ENCODE results near the gene HYOU1. TPM values are rescaled to one million over a fixed set of nuclear protein-coding genes. Genes with fewer than 3 reads are reported as not detected.
"Not testable (repeated sequence)": the region's sequence is repeated elsewhere in the genome, so short reads cannot be mapped to it uniquely, and the experiment has no call there.

HYOU1 gene
- polyA plus RNA-seq, 10 donors = 35.3 to 62.1 (median 41.8) TPM

GRCh38 chr11:119023741-119024140 is 33.3 kb downstream of the HYOU1 start:
- DNase-seq = no peak

DNA sequence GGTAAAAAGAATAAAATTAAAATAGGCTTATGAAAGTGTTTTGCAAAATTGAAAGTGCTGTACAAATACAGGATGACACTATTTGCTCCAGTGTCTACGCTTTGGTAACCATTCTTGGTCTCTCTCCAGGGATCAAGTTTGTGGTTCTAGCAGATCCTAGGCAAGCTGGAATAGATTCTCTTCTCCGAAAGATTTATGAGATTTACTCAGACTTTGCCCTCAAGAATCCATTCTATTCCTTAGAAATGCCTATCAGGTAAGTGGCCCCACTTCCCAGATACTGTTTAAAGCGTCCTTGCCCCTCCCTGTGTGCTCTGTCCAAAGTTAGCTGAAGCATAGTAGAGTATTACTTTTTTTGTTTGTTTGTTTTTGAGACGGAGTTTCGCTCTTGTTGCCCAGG is 35.4 kb downstream of the HYOU1 start:
- no peak for DNase-seq

DNA sequence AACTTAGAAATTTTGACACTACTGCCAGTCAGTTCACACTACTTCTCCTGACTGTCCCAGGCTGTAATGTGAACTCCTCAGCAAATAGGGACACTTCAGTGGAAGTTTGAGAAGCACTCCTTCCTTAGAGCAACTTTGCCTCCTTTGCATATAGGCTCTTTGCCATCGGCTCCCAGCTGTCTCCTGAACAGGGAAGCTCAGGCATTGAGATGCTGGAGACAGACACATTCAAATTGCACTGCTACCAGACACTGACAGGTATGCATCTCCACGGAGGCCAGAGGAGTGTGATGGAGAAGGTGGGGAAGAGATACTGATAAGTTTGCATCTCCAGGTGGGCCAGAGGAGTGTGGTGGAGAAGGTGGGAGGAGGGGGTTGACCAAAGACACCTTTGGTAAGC is 37.0 kb downstream of the HYOU1 start:
- no peak for DNase-seq

DNA sequence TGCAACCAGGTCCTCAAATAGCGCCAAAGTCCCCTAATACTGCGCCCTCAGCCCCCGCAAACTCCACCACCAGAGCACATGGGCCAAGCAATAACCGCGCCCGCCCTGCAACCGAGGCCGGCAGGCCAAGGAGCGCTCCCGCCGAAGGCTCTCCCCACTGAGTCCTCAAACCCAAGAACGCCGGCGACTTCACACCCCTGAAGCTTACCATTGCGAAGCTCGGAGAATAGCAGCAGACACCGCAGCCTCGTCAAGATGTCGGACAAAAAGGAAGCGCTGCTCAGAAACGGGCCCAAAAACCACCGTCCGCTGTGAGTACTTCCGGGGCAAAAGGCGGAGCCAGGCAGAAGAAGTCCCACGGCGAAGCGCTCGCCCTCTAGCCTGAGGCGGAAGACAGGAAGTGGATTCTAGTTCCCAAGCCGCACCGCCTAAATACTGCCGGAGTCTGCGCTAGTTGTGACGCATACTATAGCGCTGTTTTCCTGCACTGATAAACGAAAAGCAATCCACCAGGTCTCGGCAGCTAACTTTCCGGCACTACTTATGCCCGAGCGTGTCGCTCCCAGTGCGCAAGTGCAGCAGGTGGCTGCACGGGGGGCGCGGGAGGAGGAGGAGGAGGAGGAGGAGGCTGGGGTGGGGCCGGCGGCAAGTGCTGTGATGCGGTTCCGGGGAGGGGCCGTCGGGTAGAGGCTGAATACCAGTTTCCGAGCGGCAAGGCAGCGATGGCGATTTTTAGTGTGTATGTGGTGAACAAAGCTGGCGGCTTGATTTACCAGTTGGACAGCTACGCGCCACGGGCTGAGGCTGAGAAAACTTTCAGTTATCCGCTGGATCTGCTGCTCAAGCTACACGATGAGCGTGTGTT is 38.7 kb downstream of the HYOU1 start, which contains the start of the genes RPS25 and TRAPPC4:
Gene RPS25, minus strand, starts transcription at position 270 of the 865 bp plus-strand sequence. Its CDS starts 59 bp downstream, at position 211.
Gene TRAPPC4, plus strand, starts transcription at position 693 of the 865 bp plus-strand sequence. Its CDS starts 30 bp downstream, at position 723.
- DNase-seq = peak; percentile 97 to 99 (median 98)

- not testable (repeated sequence) for DNase-seq
Measured at GRCh38 chr11:119017377-119017776, 39.6 kb downstream of the HYOU1 start.

DNA sequence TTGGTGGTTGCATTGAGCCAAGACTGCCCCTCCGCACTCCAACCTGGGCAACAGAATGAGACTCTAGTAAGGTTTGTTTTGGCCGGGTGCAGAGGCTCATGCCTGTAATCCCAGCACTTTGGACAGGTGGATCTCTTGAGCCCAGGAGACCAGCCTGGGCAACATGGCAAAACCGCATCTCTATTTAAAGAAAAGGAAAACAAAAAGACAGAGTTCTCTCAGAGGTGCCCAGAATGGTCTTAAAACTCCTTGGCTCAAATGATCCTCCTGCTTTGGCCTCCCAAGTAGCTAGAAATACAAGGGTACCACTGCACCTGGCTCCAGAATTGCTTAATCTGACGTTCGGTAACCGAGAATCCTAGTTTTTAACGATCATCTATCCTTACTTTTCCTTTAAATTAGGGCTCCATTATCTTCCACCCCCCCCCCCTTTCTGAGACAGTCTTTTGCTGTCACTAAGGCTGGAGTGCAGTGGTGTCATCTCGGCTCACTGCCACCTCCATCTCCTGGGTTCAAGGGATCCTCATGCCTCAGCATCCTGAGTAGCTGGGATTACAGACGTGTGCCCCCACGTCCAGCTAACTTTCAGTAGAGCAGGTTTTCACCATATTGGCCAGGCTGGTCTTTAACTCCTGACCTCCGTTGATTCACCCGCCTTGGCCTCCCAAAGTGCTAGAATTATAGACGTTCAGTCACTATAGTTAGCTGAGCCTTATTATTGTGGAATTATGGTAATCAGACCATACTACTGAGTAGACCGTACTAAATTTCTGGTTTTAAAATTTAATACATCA is 40.6 kb downstream of the HYOU1 start:
- DNase-seq = no peak

DNA sequence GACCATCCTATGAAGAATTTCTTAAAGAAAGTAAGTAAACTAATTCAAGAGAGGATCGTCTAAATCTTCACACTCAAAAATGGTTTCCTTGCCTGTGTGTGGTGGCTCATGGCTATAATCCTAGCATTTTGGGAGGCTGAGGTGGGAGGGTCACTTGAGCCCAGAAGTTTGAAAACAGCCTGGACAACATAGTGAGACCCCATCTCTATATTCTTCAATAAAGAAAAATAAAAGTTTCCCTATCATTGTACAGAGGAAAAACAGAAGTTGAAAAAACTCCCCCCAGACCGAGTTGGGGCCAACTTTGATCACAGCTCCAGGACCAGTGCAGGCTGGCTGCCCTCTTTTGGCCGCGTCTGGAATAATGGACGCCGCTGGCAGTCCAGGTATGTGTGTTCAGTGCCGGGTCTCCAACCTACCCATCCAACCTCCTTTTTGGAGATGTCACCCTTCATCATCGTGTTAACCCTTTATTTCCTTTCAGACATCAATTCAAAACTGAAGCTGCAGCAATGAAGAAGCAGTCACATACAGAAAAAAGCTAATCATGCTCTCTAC is 41.9 kb downstream of the HYOU1 start:
- no peak for DNase-seq

GRCh38 chr11:119014209-119014924 is 42.6 kb downstream of the HYOU1 start:
- no peak for DNase-seq

GRCh38 chr11:119012629-119013170 is 44.3 kb downstream of the HYOU1 start:
- no peak for DNase-seq

DNA sequence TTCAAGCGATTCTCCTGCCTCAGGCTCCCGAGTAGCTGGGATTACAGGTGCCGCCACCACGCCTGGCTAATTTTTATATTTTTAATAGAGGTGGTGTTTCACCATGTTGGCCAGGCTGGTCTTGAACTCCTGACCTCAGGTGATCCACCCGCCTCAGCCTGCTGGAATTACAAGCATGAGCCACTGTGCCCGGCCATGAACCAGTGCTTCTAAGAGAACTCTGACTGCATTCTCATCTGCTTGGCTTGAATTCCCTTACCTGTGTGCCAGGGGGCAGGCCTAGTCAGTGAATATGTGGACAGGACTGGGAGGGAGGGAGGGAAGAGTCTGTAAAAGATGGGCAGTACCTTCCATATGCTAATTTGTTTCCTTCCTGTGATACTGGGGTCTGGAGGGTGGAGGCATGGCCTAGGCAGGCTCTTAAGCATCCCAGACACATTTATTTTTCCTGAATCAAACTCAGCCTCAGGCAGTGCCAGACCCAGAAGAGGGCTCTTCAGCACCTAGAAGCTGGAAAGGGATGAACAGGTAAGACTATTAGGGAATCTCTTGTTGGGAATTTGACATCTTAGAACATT is 45.4 kb downstream of the HYOU1 start:
- no peak for DNase-seq

GRCh38 chr11:119006656-119007055 is 50.3 kb downstream of the HYOU1 start:
- no peak for DNase-seq

GRCh38 chr11:119000906-119001305 is 56.1 kb downstream of the HYOU1 start:
- DNase-seq = peak in 1 of 3 donors; percentile 13

DNA sequence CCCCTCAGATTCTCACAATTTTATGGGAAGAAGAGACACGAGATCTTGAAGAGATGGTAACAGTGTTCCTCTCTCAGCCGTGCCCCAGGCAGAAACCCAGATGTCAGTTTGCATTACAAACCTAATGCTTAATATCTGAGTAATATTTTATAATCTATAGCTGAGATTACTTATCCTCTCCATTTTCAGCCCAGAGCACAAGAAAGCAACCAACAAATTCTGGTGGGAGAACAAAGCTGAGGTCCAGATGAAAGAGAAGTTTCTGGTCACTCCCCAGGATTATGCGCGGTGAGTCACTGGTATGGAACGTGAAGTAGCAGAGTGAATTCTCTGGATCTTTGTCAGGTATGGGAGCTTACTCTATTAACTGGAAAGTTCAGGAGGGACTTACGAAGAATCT is 58.2 kb downstream of the HYOU1 start:
- DNase-seq = peak in 1 of 3 donors; percentile 9

GRCh38 chr11:118998388-118998717 is 58.7 kb downstream of the HYOU1 start:
- no peak for DNase-seq

- peak; percentile 89 to 97 (median 93) for DNase-seq
Measured at GRCh38 chr11:118997627-118998387, 59.2 kb downstream of the HYOU1 start, which contains the start of gene CENATAC. Gene CENATAC, plus strand, starts transcription at chr11:118998138. Its CDS starts 60 bp downstream, at chr11:118998198.

- DNase-seq = peak; percentile 7 to 58 (median 30)
Measured at GRCh38 chr11:118996926-118997626, 59.9 kb downstream of the HYOU1 start.
